Stomach (tissue), 4 donors: ENCODE data around the gene IER5L.

Source experiments
- EP300 ChIP-seq: sonication (generic); formaldehyde crosslinking; IDR thresholded peaks from one replicate; pipeline ENCODE4 v1.6.1; 2017; ENCODE audit warnings: antibody characterized with exemption
- POLR2A ChIP-seq, 4 donors: fragments of 450-650 bp; IDR thresholded peaks; one replicate each; pipeline ENCODE4 v1.6.1; 2016; ENCODE audit warnings: antibody characterized with exemption in 4 of 4, control low read depth in 2 of 4, mild to moderate bottlenecking in 1 of 4, moderate library complexity in 1 of 4
- TF ChIP-seq, protein P1 (sequence below), 7 experiments: fragments of 450-650 bp in 4 of 7; fragments of 200-600 bp in 3 of 7; sonication (generic) in 3 of 7; IDR thresholded peaks; one replicate each; pipeline ENCODE4 v1.5.1; 2016 to 2019; ENCODE audit warnings: antibody characterized with exemption in 7 of 7, control low read depth in 2 of 7, mild to moderate bottlenecking in 1 of 7

DNA sequence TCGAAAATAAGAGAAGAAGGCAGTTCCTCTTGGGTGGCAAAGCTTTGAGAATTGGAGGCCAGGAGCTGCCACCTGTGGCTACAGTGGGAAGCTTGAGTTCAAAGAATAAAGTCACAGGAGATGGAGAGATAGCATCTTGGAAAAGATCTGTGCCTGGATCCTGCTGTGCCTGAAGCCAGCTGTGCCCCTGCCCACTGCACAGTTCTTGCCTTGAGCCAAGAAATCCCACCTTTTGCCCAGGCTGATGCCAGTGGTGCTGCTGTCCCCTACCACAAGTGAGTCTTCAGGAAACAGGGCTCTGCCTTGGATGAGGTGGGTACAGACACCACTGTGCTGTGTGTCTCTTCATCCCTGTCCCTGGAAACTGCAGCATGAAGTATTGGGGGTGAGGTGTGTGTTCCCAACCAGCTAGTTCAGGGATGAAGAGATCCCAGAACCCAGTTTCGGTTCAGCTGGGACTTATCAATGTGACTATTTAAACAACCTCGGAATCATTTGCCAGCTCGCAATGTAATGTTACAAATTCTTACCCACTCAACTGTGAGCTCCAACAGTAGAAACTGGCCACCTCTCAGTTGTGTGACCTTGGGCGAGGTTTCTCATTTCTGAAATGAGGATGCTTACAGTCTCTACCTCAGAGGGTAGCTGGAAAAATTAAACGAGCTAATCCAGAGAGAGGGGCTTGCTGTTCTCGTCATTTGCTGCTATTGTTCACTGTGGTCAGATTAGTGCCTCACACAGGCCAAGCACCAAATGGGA is 5.9 kb downstream of the IER5L start:
- TF ChIP-seq, protein P1, sequence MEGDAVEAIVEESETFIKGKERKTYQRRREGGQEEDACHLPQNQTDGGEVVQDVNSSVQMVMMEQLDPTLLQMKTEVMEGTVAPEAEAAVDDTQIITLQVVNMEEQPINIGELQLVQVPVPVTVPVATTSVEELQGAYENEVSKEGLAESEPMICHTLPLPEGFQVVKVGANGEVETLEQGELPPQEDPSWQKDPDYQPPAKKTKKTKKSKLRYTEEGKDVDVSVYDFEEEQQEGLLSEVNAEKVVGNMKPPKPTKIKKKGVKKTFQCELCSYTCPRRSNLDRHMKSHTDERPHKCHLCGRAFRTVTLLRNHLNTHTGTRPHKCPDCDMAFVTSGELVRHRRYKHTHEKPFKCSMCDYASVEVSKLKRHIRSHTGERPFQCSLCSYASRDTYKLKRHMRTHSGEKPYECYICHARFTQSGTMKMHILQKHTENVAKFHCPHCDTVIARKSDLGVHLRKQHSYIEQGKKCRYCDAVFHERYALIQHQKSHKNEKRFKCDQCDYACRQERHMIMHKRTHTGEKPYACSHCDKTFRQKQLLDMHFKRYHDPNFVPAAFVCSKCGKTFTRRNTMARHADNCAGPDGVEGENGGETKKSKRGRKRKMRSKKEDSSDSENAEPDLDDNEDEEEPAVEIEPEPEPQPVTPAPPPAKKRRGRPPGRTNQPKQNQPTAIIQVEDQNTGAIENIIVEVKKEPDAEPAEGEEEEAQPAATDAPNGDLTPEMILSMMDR (IDR thresholded peaks at IDR 0.05): no peak
- TF ChIP-seq EP300: no peak
- TF ChIP-seq POLR2A (IDR thresholded peaks at IDR 0.05): no peak
